22Rv1 (cell line): ENCODE results near the gene TIMMDC1.
"Not testable (repeated sequence)": the region's sequence is repeated elsewhere in the genome, so short reads cannot be mapped to it uniquely, and the experiment has no call there.

ENCODE experiments used
- H3K27ac ChIP-seq: fragments of 450-650 bp; 2 replicates; pipeline ENCODE4 v1.5.1; 2017
- CTCF ChIP-seq: fragments of 450-650 bp; IDR thresholded peaks from 2 replicates; pipeline ENCODE4 v1.5.1; 2017; ENCODE audit warnings: mild to moderate bottlenecking
- ZFX ChIP-seq: fragments of 450-650 bp; IDR thresholded peaks from 2 replicates; pipeline ENCODE4 v1.6.1; 2017; ENCODE audit warnings: antibody characterized with exemption, borderline replicate concordance

TIMMDC1 gene

DNA sequence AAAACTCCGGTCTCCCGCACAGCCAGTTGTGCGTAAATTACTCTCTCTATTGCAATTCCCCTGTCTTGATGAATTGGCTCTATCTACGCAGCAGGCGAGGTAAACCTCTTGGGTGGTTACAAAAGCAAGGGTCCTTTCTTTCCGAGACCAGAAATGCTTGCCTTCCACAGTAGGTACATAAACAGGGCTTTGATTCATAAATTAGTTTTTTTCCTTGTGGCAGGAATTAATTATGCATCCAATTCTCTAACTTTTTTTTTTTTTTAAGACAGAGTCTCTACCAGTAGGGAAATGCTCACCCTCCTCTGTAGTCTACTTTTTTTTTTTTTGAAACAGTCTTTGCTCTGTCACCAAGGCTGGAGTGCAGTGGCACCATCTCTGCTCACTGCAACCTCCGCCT is 44.8 kb downstream of the TIMMDC1 start:
- no peak overlapping the region for H3K27ac ChIP-seq
- no peak for TF ChIP-seq ZFX
- TF ChIP-seq CTCF: no peak

DNA sequence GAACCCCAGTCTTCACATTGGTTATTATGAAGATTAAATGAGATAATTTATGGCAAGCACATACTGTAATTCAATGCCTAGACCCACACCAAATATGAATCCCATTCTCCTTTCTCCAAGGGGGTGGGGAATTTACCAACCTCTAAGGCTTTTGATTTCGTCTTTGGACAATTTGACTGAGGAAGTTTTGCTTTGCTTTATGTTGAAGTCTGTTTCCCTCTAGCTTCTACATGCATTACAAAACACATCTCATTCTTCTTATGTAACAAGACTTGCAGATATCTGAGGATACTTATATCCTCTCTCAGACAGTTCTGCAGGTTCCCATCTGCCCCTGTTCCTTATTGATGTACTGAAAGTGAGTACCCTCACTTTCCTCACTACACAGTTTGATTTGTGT is 48.9 kb downstream of the TIMMDC1 start:
- TF ChIP-seq CTCF (no peak), ZFX (no peak)

GRCh38 chr3:119548341-119548740 is 50.0 kb downstream of the TIMMDC1 start:
- TF ChIP-seq ZFX: no peak
- TF ChIP-seq CTCF: no peak
- H3K27ac ChIP-seq: no peak overlapping the region

More for the DNA sequence above, 48.9 kb downstream of the TIMMDC1 start:
- no peak overlapping the region for H3K27ac ChIP-seq

DNA sequence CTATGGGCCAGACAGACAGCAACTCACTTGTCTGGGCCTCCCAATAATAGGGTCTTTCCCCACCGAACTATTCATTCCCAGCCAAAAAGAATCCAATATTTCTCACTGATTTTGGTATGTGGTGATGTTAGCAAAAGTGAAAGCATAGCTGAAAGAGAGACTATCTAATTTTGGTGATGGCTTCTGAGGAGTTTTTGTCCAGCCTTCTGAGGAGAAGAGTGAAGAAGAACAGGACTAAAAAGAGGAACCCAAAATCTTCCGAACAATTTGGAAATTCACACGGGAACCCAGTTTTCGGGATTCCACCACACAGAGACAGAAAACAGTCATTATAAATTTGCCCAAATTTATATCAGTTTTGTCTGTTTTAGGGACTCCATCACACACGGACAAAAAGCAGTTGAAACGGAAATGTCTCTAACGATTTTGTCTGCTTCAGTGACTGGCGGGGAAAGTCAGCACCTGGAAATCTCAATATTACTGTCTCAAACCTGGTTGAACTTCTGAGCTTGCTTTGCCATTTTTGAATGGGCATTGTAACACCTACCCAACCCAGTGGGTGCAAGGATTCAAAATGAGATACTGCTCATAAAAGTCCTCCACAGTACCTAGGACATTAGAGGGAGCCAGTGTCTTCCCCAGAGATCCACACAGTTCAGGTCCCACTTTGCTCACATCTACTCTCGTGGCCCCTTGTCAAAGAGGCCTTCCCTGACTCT is 52.0 kb downstream of the TIMMDC1 start:
- H3K27ac ChIP-seq: no peak overlapping the region
- no peak for TF ChIP-seq CTCF
- no peak for TF ChIP-seq ZFX

GRCh38 chr3:119551598-119551997 is 53.3 kb downstream of the TIMMDC1 start:
- H3K27ac ChIP-seq: no peak overlapping the region
- TF ChIP-seq ZFX (no peak), CTCF (no peak)

DNA sequence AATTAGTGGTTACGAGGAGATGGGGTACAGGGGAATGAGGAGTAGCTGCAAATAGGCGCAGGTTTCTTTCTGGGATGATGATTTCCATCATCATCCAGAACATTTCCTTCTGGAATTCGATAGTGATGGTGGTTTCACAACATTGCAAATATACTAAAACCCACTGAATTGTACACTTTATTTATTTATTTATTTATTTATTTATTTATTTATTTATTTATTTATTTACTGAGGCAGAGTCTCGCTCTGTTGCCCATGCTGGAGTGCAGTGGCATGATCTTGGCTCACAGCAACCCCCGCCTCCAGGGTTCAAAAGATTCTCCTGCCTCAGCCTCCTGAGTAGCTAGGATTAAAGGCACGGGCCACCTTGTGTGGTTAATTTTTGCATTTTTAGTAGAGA is 54.6 kb downstream of the TIMMDC1 start:
- H3K27ac ChIP-seq: not testable (repeated sequence)

GRCh38 chr3:119553823-119554415 is 55.6 kb downstream of the TIMMDC1 start:
- H3K27ac ChIP-seq: no peak overlapping the region
- TF ChIP-seq ZFX (no peak), CTCF (no peak)
